ENCODE data around the gene SCRT2. TPM values are rescaled to one million over a fixed set of nuclear protein-coding genes. Genes with fewer than 3 reads are reported as not detected.

SCRT2 gene
- polyA plus RNA-seq, 1 of the 3 experiments (the other 2 are of a cell fraction) = not detected

- H3K4me2 ChIP-seq = no peak overlapping the region
- no peaks in the 10 kb centered on the region for H3K9me2 ChIP-seq
- H3K27ac ChIP-seq (ENCODE audit: low read depth in 2 of 2, low read length in 1 of 2) = no peak overlapping the region
- H4K20me1 ChIP-seq (ENCODE audit: insufficient read depth) = peaks cover 11% of the 10 kb centered on the region; the same call in 1 of the 2 replicates
- no peak overlapping the region for H3K9ac ChIP-seq
- no peak for TF ChIP-seq MAX (IDR thresholded peaks at IDR 0.05; ENCODE audit: low read depth)
- no peak for TF ChIP-seq MEF2A (IDR thresholded peaks at IDR 0.05; ENCODE audit: borderline replicate concordance, low read depth)
- no peak for TF ChIP-seq TEAD4 (IDR thresholded peaks at IDR 0.05; ENCODE audit: borderline replicate concordance, insufficient read depth)
- TF ChIP-seq FOXJ3 (CRISPR knock-in tag; IDR thresholded peaks at IDR 0.05) = no peak
- no peak for TF ChIP-seq GABPA (IDR thresholded peaks at IDR 0.05; ENCODE audit: low read depth)
- no peak for TF ChIP-seq ELF1 (IDR thresholded peaks at IDR 0.05)
- no peak for TF ChIP-seq NRF1 (IDR thresholded peaks at IDR 0.05; ENCODE audit: low read depth, low read length)
- TF ChIP-seq RFX5 (IDR thresholded peaks at IDR 0.05; ENCODE audit: low read length) = no peak
- TF ChIP-seq EP300 (IDR thresholded peaks at IDR 0.05; ENCODE audit: borderline replicate concordance in 1 of 2, low read depth in 1 of 2, low read length in 1 of 2) = no peak
- no peak for TF ChIP-seq RCOR1 (IDR thresholded peaks at IDR 0.05; ENCODE audit: low read length)
- no peak for TF ChIP-seq RXRA (IDR thresholded peaks at IDR 0.05; ENCODE audit: borderline replicate concordance, low read depth)
- no peak for TF ChIP-seq CTCF (IDR thresholded peaks at IDR 0.05)
- no peak for TF ChIP-seq SIN3A (IDR thresholded peaks at IDR 0.05; ENCODE audit: borderline replicate concordance, low read depth, low read length)
- no peak for TF ChIP-seq USF1 (IDR thresholded peaks at IDR 0.05; ENCODE audit: borderline replicate concordance, low read depth)
- no peak for TF ChIP-seq POLR2AphosphoS5 (IDR thresholded peaks at IDR 0.05; ENCODE audit: low read depth, low read length)
- no peak for TF ChIP-seq RAD21 (IDR thresholded peaks at IDR 0.05; ENCODE audit: low read length)
- TF ChIP-seq GATA2 (CRISPR knock-in tag; IDR thresholded peaks at IDR 0.05) = no peak
- no peak for TF ChIP-seq MXI1 (IDR thresholded peaks at IDR 0.05; ENCODE audit: low read depth, low read length)
- no peak for TF ChIP-seq USF2 (IDR thresholded peaks at IDR 0.05; ENCODE audit: borderline replicate concordance, low read depth, low read length)
- TF ChIP-seq EZH2phosphoT487 (IDR thresholded peaks at IDR 0.05; ENCODE audit: borderline replicate concordance, low read depth) = no peak
- H3K79me2 ChIP-seq (ENCODE audit: insufficient read depth) = no peaks in the 10 kb centered on the region
- H3K9me3 ChIP-seq = no peaks in the 10 kb centered on the region
- no peak for DNase-seq
- no peak overlapping the region for H3K4me3 ChIP-seq (ENCODE audit: low read depth in 2 of 2, low read length in 1 of 2)
- WGBS (ENCODE audit: low lambda C conversion rate) = 57% methylated on average over 5 of the region's 5 CpGs
- POLR2A ChIA-PET = no interaction called here
- no peaks in the 10 kb centered on the region for H3F3A ChIP-seq (replicated peaks; ENCODE audit: insufficient read depth)
- peaks cover 0 to 15% of the 10 kb centered on the region in 2 experiments; a peak in 1 of 4 replicates for H3K4me1 ChIP-seq (ENCODE audit: control insufficient read depth in 1 of 2, insufficient read depth in 2 of 2, low read depth in 1 of 2, low read length in 1 of 2)
- no peak overlapping the region for H2AFZ ChIP-seq (ENCODE audit: low read depth)
- CTCF ChIA-PET = interaction anchor here (1.0 to 2.6 kb wide), 3 partner anchors 10 to 61 kb away, joined by 3 to 15 read pairs (median 5); no protein-coding TSS in a partner anchor
- H3K27me3 ChIP-seq (ENCODE audit: insufficient read depth) = peaks cover 22% of the 10 kb centered on the region; the same call in 1 of the 2 replicates
- H3K36me3 ChIP-seq (replicated peaks in 1 of 2; ENCODE audit: control insufficient read depth in 1 of 2, insufficient read depth in 2 of 2, low read length in 1 of 2) = no peaks in the 10 kb centered on the region
These were observed 2.4 kb upstream of the SCRT2 start for GRCh38 chr20:677957-678356.

Data from SK-N-SH (cell line).